Stimulated activated CD8-positive, alpha-beta memory T cell treated with anti-CD3 and anti-CD28 coated beads, Interleukin-4, amount 100 ng/mL, for 48 hours (primary cell): ENCODE data around the gene MRPL37.
"Not testable (repeated sequence)": the region's sequence is repeated elsewhere in the genome, so short reads cannot be mapped to it uniquely, and the experiment has no call there.

Experiments used
- DNase-seq: peaks from one replicate; pipeline ENCODE4 v3.0.0-alpha.2; 2020

The MRPL37 gene

DNA sequence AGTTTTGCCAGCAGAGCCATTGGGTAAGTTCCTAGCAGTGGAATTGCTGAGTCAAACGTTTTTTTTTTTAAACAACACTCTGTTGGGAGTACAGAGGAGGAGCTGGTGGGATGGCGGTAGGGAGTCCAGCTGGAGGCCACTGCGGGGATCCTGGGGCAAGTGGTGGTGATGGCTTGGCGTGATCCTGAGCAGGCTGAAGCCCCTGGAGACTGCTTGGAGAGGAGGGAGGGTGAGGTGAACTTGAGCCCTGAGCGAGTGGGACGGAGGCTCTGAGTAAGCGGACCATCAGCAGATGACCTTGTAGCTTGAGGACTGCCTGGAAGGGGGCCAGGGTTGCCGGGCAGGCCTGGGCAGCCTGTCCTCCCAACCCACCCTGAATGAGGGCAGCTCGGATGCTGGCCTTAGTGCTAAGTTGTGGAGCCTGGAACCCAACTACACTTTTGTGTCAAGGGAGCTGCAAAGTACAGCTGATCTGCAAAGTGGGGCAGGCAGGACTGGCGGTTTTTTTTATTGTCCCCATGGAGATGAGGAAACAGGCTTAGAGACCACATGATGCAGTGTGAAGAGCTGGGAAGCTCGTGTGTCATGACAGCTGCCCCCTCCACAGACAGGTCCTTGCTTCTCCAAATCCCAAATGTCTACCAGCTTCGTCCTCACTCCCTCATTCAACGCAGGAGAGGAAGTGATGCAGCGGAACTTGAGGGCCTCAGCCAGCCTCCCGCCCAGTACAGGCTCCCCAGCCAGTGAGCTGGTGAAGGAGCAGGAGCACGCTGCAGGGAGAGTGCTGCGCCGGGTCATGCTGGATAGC lies 20.2 kb downstream of the MRPL37 start:
- DNase-seq: no peak

- DNase-seq: no peak
Measured at GRCh38 chr1:54221113-54221834, 21.3 kb downstream of the MRPL37 start.

- DNase-seq: no peak
Measured at GRCh38 chr1:54221867-54222484, 22.0 kb downstream of the MRPL37 start.

GRCh38 chr1:54222711-54223110 lies 22.7 kb downstream of the MRPL37 start:
- no peak for DNase-seq

DNA sequence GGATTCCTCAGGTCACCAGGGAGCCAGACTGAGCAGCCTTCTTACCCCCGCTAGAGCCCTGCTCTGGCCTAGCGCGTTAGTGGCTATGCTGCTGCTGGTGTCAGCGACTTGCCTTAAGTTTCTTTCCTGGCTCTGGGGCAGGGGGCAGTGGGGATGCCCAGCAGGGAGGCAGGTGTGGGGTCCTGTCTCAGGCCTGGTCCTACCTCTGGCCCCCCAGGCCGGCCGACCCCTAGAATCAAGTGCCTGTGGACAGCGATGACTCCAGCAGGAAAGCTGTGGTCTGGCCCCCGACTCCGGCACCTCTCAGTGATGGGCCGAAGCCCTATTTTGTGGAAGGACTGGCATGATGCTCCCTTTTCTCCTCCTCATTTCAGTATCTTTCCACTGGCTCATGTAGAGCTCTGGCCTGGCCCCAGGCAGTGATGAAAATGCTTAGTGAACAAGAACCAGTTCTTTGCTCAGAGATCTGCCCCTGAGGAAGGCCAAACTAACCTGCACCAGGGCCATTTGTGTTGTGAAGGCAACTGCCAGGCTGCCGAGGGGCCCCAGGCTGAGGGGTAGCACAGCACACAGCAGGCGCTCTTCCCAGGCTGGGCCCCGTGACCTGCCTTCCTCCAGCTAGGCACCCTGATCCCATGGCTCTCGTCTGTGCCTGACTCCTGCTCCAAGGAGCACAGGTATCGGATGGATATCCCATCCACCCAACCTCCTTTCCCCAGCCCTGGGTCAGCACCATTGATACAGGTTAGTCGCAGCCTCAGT lies 23.7 kb downstream of the MRPL37 start:
- DNase-seq: no peak

DNA sequence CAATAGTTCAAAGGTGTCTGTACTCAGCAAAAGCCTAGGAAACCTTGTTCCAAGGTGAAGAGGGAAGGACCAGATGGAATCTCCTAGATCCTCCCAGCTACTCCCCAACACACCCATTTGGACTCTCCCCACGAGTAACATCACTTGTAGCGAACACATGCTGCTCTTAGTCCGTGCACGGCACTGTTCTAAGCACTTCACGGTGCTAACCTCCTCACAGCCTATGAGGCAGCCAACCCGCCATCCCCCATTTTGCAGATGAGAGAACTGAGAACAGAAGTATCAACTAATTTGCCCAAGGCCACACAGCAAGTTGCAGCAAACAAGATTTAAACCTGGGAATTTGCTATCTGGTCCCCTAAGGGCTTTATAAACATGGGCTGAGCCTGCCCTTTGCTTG lies 24.3 kb downstream of the MRPL37 start:
- no peak for DNase-seq

DNA sequence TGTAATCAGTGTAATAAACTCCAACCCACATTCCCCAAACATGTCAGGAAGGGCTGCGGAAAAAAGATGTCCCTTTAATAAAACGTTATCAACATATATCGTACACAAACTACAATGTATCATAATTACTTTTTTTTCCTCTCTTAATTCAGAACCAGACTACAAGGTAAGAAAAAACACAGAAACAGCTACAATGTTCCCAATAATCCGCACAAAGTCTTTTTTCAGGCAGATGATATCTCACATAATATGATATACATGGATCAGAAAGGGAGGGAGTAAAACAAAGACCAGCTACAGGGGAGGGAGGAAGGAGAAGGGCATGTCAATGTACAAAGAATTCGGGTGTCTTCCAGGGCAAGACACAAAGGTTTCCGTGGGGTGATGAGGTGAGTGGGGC lies 25.4 kb downstream of the MRPL37 start:
- DNase-seq: no peak

- no peak for DNase-seq
Measured at GRCh38 chr1:54225986-54226559, 26.1 kb downstream of the MRPL37 start.

- DNase-seq: no peak
Measured at GRCh38 chr1:54227091-54227602, 27.2 kb downstream of the MRPL37 start.

DNA sequence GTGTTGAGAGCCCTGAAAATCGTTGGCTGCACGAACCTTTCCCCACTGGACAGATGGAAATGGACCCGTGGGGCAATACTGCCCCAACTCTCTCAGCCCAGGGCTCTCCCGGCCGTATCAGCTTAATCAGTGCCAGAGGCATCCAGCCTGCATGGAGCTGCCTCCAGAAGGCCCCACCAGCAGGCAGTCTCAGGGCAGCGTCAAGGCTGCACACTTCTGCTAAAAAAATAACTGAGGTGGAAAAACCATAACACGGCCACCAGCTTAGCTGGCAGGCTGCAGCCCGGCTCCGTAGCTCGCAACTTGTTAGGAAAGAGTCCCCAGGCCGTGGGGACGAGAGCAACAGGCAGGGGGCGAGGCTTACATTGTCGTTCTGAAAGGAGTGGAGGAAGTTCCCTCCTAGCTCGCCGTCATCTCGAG lies 27.9 kb downstream of the MRPL37 start:
- no peak for DNase-seq

GRCh38 chr1:54228638-54229079 lies 28.7 kb downstream of the MRPL37 start:
- no peak for DNase-seq

GRCh38 chr1:54229281-54229891 lies 29.4 kb downstream of the MRPL37 start:
- peak; percentile 70 for DNase-seq

DNA sequence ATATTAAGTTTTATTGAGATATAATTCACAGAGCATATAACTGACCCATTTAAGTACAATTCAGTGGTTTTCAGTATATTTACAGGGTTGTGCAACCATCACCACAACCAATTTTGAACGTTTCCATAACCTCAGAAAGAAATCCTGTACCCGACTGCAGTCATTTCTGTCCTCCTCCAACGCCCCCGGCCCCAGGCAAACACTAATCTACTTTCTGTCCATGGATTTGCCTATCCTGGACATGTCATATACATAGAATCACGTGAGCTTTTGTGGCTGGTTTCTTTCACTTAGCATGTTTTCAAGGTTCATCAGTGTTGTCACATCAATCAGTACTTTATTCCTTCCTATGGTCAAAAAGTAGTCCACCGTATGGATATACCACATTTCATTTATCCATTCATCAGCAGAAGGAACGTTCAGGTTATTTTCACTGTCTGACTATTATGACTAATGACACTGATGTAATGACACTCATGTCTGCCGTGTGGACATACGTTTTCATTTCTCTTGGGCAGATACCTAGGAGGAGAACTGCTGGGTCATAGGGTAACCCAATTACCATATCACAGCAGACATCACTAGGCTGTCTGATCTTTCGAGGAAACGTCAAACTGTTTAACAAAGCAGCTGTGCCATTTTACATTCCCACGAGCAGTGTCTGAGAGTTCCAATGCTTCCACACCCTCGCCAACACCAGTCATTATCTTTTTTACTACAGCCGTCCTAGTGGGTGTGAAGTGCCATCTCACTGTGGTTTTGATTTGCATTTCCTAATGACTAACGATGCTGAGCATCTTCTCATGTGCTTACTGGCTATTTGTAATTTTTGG lies 30.8 kb downstream of the MRPL37 start:
- DNase-seq: peak; percentile 76

DNA sequence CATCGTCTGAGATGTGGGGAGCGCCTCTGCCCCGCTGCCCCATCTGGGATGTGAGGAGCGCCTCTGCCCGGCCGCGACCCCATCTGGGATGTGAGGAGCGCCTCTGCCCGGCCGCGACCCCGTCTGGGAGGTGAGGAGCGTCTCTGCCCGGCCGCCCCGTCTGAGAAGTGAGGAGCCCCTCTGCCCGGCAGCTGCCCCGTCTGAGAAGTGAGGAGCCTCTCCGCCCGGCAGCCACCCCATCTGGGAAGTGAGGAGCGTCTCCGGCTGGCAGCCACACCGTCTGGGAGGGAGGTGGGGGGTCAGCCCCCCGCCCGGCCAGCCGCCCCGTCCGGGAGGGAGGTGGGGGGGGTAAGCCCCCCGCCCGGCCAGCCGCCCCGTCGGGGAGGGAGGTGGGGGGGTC lies 33.2 kb downstream of the MRPL37 start:
- not testable (repeated sequence) for DNase-seq

DNA sequence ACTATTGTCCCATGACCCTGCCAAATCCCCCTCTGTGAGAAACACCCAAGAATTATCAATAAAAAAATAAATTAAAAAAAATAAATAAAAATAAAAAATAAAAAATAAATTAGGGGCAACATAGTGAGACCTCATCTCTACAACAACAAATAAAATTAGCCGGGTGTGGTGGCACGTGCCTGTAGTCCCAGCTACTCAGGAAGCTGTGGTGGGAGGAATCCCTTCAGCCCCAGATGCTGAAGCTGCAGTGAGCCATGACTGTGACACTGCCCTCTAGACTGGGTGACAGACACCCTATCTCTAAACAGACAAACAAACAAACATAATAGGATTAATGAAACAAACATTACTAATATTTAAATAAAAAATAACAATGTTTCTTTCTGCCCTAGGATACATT lies 34.3 kb downstream of the MRPL37 start:
- no peak for DNase-seq

GRCh38 chr1:54237586-54237985 lies 37.6 kb downstream of the MRPL37 start:
- no peak for DNase-seq

- DNase-seq: no peak
Measured at GRCh38 chr1:54238353-54239034, 38.5 kb downstream of the MRPL37 start.

DNA sequence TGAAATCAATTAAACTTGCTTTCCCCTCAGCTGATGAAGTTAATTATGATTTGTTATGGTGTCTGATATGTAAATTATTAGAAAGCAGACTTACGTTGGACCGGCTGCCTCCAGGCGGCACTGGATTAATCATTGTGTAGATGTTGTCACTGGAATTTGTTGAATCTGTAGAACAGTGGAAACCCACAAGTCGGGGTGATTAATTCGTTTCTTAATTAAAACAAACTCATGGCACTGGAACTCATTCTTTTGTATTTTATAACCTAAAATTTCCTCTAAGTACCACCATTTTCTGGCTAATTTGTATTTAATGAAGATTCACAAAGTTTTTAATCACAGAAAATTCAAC lies 39.0 kb downstream of the MRPL37 start:
- DNase-seq: no peak

GRCh38 chr1:54239631-54240031 lies 39.7 kb downstream of the MRPL37 start:
- no peak for DNase-seq

DNA sequence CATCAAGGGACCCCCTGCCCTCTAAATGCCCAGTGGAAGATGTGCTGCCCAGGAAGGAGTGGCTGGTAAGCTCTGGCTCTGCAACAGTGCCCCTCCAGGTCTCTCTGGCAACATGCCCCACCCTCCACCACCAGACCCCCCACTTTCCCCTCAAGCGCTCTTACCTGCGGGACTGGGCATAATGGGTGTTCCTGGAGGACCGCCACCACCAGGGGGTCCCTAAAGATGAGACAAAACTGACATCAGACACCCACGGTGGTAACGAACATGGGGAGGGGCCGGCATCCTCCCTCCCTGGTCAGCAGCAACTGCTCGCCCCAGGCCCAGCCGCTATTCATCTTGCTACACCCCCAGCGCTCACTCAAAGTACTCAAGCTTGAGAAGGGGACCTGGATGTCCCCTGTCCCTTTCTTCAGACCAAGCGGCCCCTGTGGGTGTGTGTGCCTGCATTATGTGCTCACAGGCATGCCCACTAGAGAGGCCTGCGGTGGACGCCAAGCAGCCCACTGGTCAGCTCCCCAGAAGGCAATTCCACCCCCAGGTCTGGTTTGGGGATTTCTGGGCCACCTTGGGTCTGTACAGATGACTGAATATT lies 40.9 kb downstream of the MRPL37 start:
- DNase-seq: no peak
